ENCODE data around the gene ADAMTSL1.

Gene ADAMTSL1, protein sequence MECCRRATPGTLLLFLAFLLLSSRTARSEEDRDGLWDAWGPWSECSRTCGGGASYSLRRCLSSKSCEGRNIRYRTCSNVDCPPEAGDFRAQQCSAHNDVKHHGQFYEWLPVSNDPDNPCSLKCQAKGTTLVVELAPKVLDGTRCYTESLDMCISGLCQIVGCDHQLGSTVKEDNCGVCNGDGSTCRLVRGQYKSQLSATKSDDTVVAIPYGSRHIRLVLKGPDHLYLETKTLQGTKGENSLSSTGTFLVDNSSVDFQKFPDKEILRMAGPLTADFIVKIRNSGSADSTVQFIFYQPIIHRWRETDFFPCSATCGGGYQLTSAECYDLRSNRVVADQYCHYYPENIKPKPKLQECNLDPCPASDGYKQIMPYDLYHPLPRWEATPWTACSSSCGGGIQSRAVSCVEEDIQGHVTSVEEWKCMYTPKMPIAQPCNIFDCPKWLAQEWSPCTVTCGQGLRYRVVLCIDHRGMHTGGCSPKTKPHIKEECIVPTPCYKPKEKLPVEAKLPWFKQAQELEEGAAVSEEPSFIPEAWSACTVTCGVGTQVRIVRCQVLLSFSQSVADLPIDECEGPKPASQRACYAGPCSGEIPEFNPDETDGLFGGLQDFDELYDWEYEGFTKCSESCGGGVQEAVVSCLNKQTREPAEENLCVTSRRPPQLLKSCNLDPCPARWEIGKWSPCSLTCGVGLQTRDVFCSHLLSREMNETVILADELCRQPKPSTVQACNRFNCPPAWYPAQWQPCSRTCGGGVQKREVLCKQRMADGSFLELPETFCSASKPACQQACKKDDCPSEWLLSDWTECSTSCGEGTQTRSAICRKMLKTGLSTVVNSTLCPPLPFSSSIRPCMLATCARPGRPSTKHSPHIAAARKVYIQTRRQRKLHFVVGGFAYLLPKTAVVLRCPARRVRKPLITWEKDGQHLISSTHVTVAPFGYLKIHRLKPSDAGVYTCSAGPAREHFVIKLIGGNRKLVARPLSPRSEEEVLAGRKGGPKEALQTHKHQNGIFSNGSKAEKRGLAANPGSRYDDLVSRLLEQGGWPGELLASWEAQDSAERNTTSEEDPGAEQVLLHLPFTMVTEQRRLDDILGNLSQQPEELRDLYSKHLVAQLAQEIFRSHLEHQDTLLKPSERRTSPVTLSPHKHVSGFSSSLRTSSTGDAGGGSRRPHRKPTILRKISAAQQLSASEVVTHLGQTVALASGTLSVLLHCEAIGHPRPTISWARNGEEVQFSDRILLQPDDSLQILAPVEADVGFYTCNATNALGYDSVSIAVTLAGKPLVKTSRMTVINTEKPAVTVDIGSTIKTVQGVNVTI (N-terminal part only)

DNA sequence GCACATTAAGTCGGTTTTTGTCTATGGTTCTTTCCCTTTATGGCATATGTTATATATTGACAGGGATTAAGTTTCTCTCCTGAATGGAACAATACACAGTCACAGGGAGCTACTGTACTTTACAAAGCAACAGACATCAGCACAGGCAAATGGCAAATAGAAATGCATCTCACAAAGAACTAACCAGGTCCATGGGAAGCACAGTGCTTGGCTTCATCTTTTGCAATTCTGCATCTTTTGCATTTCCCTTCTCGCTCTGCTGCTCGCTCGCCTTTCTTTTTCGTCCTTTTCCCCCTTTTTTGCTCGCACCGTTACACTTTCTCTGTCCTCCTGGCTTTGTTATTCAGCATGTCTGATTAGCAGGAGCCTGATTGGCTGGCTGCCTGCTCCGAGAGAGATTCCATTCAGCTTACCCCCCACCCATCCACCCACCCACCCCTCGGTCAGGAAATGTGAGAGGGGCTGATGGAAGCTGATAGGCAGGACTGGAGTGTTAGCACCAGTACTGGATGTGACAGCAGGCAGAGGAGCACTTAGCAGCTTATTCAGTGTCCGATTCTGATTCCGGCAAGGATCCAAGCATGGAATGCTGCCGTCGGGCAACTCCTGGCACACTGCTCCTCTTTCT lies at the start of gene ADAMTSL1:
Gene ADAMTSL1, plus strand, starts transcription at position 502 of the 628 bp plus-strand sequence. Its CDS starts 80 bp downstream, at position 582.
- ChIA-PET POLR2A (ENCODE audit: low non-redundant PET) (no interaction called here), CTCF (no interaction called here)
- DNase-seq (ENCODE audit: low spot score): no peak
- TF ChIP-seq, protein P1, sequence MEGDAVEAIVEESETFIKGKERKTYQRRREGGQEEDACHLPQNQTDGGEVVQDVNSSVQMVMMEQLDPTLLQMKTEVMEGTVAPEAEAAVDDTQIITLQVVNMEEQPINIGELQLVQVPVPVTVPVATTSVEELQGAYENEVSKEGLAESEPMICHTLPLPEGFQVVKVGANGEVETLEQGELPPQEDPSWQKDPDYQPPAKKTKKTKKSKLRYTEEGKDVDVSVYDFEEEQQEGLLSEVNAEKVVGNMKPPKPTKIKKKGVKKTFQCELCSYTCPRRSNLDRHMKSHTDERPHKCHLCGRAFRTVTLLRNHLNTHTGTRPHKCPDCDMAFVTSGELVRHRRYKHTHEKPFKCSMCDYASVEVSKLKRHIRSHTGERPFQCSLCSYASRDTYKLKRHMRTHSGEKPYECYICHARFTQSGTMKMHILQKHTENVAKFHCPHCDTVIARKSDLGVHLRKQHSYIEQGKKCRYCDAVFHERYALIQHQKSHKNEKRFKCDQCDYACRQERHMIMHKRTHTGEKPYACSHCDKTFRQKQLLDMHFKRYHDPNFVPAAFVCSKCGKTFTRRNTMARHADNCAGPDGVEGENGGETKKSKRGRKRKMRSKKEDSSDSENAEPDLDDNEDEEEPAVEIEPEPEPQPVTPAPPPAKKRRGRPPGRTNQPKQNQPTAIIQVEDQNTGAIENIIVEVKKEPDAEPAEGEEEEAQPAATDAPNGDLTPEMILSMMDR (conservative IDR thresholded peaks at IDR 0.05; ENCODE audit: low read depth): no peak
- no peak within 1 kb of the TSS for H3K27ac ChIP-seq

DNA sequence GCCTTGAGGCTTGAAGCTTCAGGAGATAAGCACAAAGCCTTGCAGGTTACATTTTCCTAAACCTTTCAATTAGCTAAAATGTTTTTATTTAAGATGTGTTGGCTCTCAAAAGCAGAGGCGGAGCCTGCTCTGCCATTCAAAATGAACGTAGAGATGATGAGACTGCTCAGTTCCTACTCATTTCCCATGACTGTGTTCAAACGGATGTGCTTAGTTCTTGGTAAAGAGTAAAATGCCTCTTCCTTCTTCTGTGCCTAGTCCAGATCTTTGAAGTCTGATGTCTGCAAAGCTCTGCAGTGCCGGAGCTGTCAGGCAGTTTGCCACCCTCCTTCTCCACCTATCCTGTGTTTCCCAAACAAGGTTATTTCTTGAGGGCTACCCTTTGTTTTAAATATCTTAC lies 46.3 kb upstream of the ADAMTSL1 start:
- H3K27ac ChIP-seq: no peak overlapping the region
- POLR2A ChIA-PET (ENCODE audit: low non-redundant PET): interaction anchor here (0.6 kb wide), 1 partner anchor 72 kb away, joined by 5 read pairs; no protein-coding TSS in a partner anchor
- CTCF ChIA-PET: interaction anchor here (1.3 kb wide), 1 partner anchor 15 kb away, joined by 5 read pairs; no protein-coding TSS in a partner anchor
- TF ChIP-seq, protein P1 (conservative IDR thresholded peaks at IDR 0.05; ENCODE audit: low read depth): no peak
- DNase-seq (ENCODE audit: low spot score): no peak

DNA sequence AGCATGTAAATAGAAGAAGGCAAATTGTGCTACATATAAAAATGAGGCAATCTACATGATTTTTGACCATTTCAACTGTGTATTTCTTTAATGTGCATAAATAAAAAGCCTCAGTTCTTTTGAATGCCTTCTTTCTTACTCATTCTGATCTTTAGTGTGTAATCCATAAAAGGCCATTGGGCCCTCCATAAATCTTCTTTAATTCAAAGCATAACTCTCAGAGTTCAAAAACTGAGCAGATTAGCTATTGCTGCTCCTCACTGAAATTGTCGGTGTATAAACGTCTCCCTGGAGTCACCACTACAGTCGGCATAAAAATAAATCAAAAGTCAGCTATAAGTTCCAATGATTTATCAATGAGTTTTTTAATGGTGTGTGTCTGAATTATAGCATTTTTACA lies 45.3 kb upstream of the ADAMTSL1 start:
- H3K27ac ChIP-seq: no peak overlapping the region
- ChIA-PET CTCF (interaction anchor here (0.6 to 1.3 kb wide), 2 partner anchors 14 to 516 kb away, joined by 4 to 5 read pairs; no protein-coding TSS in a partner anchor), POLR2A (ENCODE audit: low non-redundant PET) (no interaction called here)
- no peak for DNase-seq (ENCODE audit: low spot score)
- TF ChIP-seq, protein P1 (conservative IDR thresholded peaks at IDR 0.05; ENCODE audit: low read depth): no peak

DNA sequence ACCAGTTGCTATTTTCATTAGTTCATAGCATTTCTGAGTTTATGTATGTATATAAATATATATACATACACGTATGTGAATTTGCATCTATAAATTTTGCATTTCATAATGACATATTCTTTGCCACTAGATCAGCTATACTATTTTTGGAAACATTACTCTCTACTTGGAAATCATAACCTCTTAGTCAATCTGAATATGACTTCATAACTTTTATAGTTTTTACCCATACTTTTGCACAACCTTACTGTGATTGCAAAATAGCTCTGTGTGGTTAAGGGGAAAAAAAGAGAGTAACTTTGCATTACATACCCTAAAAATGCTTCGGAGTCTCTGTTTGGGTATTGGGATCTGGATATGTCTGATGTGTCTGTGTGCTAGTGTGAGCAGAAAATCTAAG lies 44.9 kb upstream of the ADAMTSL1 start:
- DNase-seq (ENCODE audit: low spot score): no peak
- ChIA-PET CTCF (interaction anchor here (0.6 to 1.3 kb wide), 2 partner anchors 13 to 516 kb away, joined by 4 to 5 read pairs; no protein-coding TSS in a partner anchor), POLR2A (ENCODE audit: low non-redundant PET) (no interaction called here)
- H3K27ac ChIP-seq: no peak overlapping the region
- TF ChIP-seq, protein P1 (conservative IDR thresholded peaks at IDR 0.05; ENCODE audit: low read depth): no peak

DNA sequence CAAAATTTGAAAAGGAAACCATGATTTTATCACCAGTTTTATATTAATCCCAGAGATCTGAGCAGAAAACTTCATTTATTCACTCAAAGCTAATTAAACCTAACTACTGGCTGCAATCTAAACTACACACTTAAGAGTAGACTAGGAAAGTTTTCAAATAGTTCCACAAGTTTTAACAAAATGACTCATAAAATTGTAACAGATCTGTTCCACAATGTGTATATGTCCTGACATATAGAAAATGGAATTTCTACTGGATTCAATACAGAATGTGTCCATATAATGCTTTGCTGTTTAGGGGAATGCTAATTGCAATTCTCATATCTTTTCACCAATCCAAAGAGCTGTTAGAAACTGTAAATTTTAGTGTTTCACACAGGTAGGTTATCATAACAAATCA lies 40.3 kb upstream of the ADAMTSL1 start:
- no peak overlapping the region for H3K27ac ChIP-seq
- CTCF ChIA-PET: interaction anchor here (1.4 kb wide), 1 partner anchor 9 kb away, joined by 4 read pairs; no protein-coding TSS in a partner anchor
- POLR2A ChIA-PET (ENCODE audit: low non-redundant PET): no interaction called here
- no peak for DNase-seq (ENCODE audit: low spot score)
- TF ChIP-seq, protein P1 (conservative IDR thresholded peaks at IDR 0.05; ENCODE audit: low read depth): no peak

All from RWPE1 (cell line).